GM12891 (cell line): ENCODE results near the gene TMEM131.
"Not testable (repeated sequence)": the region's sequence is repeated elsewhere in the genome, so short reads cannot be mapped to it uniquely, and the experiment has no call there.

Experiments used
- PAX5 ChIP-seq: IDR thresholded peaks from 2 replicates; pipeline ENCODE4 v1.6.1; 2011; ENCODE audit warnings: low read length, moderate library complexity, mild to moderate bottlenecking; ENCODE audit not compliant: insufficient read depth, severe bottlenecking
- POLR2A ChIP-seq: IDR thresholded peaks from 2 replicates; pipeline ENCODE4 v1.6.1; 2011; ENCODE audit warnings: low read depth, low read length, control low read depth
- POLR2AphosphoS5 ChIP-seq: IDR thresholded peaks from 2 replicates; pipeline ENCODE4 v1.6.1; 2011; ENCODE audit warnings: low read depth, low read length, control low read depth
- POU2F2 ChIP-seq: IDR thresholded peaks from 2 replicates; pipeline ENCODE4 v1.6.1; 2011; ENCODE audit warnings: low read depth, mild to moderate bottlenecking, control low read depth, low read length, moderate library complexity
- SPI1 ChIP-seq: IDR thresholded peaks from 2 replicates; pipeline ENCODE4 v1.6.1; 2011; ENCODE audit warnings: low read depth, low read length, control low read depth
- TAF1 ChIP-seq: IDR thresholded peaks from 2 replicates; pipeline ENCODE4 v1.6.1; 2011; ENCODE audit warnings: low read depth, low read length, control low read depth

DNA sequence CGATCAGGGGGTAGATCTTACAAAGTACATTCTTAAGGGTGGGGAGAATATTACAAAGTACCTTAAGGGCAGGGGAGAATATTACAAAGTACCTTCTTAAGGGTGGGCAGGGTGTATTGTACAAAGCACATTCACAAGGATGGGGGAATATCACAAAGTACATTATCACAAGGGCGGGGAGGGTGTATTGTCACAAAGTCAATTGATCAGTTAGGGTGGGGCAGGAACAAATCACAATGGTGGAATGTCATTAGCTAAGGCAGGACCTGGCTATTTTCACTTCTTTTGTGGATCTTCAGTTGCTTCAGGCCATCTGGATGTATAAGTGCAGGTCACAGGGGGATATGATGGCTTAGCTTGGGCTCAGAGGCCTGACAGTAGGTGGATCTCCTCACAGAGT, 49.0 kb upstream of the TMEM131 start:
- not testable (repeated sequence) for TF ChIP-seq POLR2A, POLR2AphosphoS5, POU2F2, TAF1, PAX5, SPI1
